GM12878 (cell line): ENCODE results near the gene ANO2. TPM values are rescaled to one million over a fixed set of nuclear protein-coding genes. Genes with fewer than 3 reads are reported as not detected.

Experiments
- ATAC-seq: fragments of 200-7000 bp; cut with Tn5 transposase; 3 replicates; pipeline ENCODE4 v1.9.1; 2020; ENCODE audit warnings: mild to moderate bottlenecking, moderate library complexity
- BruUV-seq: library from RNA; stranded (reverse); fragments of 400-500 nt; replicated peaks from 2 replicates; lab custom pipeline; 2021; lab: Mats Ljungman, UMichigan
- CTCF ChIA-PET: fragments of 300-600 bp; sonication (Branson Sonifier 250); formaldehyde crosslinking; extraction: SDS; loops from one replicate; lab custom pipeline; 2021; ENCODE audit warnings: inconsistent platforms; lab: Yijun Ruan, JAX
- POLR2A ChIA-PET: fragments of 350-600 bp; formaldehyde crosslinking; extraction: SDS; loops from one replicate; lab custom pipeline; 2021; ENCODE audit warnings: inconsistent platforms; lab: Charles Lee
- RAD21 ChIA-PET: fragments of 300-600 bp; sonication (Branson Sonifier 250); formaldehyde crosslinking; loops from one replicate; lab custom pipeline; 2023; ENCODE audit warnings: antibody characterized with exemption; ENCODE audit not compliant: unreplicated experiment; lab: Charles Lee
- SMC1A ChIA-PET: fragments of 300-600 bp; sonication (Branson Sonifier 250); formaldehyde crosslinking; loops from one replicate; lab custom pipeline; 2023; ENCODE audit not compliant: unreplicated experiment, uncharacterized antibody; lab: Charles Lee
- DNase-seq: peaks from one replicate; pipeline ENCODE4 v3.0.0-alpha.2; 2011; ENCODE audit warnings: low read depth, low spot score
- FAIRE-seq: peaks from 3 replicates; lab custom pipeline; 2011; peaks lifted over from hg19 to GRCh38; lab: Jason Lieb, UNC
- H2AFZ ChIP-seq: 2 replicates; pipeline ENCODE4 v1.6.0; 2011; ENCODE audit warnings: low read depth, low read length, control low read depth; ENCODE audit not compliant: control insufficient read depth
- H3K27ac ChIP-seq: 2 replicates; pipeline ENCODE4 v1.5.1; 2011; ENCODE audit warnings: control low read depth; ENCODE audit not compliant: control insufficient read depth, insufficient read depth
- H3K27me3 ChIP-seq, 2 experiments: replicated peaks in 1 of 2; 2 replicates each; pipeline versions ENCODE4 v1.6.0 to v1.6.1; 2011; ENCODE audit warnings: low read length in 1 of 2; ENCODE audit not compliant: control insufficient read depth in 2 of 2, insufficient read depth in 2 of 2
- H3K36me3 ChIP-seq, 2 experiments: 2 replicates each; pipeline ENCODE4 v1.5.1; 2011; ENCODE audit warnings: low read length in 1 of 2; ENCODE audit not compliant: control insufficient read depth in 2 of 2, insufficient read depth in 2 of 2
- H3K4me1 ChIP-seq: 2 replicates; pipeline ENCODE4 v1.6.1; 2011; ENCODE audit warnings: mild to moderate bottlenecking, low read length, moderate library complexity, mixed read lengths; ENCODE audit not compliant: control insufficient read depth, insufficient read depth
- H3K4me2 ChIP-seq: 2 replicates; pipeline ENCODE4 v1.6.0; 2011; ENCODE audit warnings: control low read depth; ENCODE audit not compliant: control insufficient read depth, insufficient read depth
- H3K4me3 ChIP-seq: fragments of 200-600 bp; sonication (generic); 2 replicates; pipeline ENCODE4 v1.5.1; 2016
- H3K79me2 ChIP-seq: 2 replicates; pipeline ENCODE4 v1.6.0; 2011; ENCODE audit warnings: low read length; ENCODE audit not compliant: control insufficient read depth, insufficient read depth
- H3K9ac ChIP-seq: 2 replicates; pipeline ENCODE4 v1.8.0; 2011; ENCODE audit warnings: low read length, control low read depth, mixed read lengths; ENCODE audit not compliant: control insufficient read depth, insufficient read depth
- H3K9me3 ChIP-seq: replicated peaks from 3 replicates; pipeline ENCODE4 v1.5.1; 2011; ENCODE audit warnings: mild to moderate bottlenecking, low read length; ENCODE audit not compliant: control insufficient read depth, insufficient read depth
- H4K20me1 ChIP-seq: 2 replicates; pipeline ENCODE4 v1.6.0; 2011; ENCODE audit not compliant: control insufficient read depth, insufficient read depth
- ATF7 ChIP-seq: fragments of 450-650 bp; IDR thresholded peaks from 2 replicates; pipeline ENCODE4 v1.6.1; 2016; ENCODE audit warnings: low read depth, mild to moderate bottlenecking
- BACH1 ChIP-seq: fragments of 450-650 bp; IDR thresholded peaks from 2 replicates; pipeline ENCODE4 v1.6.1; 2017; ENCODE audit warnings: mild to moderate bottlenecking, borderline replicate concordance
- BCL11A ChIP-seq: IDR thresholded peaks from 2 replicates; pipeline ENCODE4 v1.6.1; 2011; ENCODE audit warnings: low read depth, low read length
- EP300 ChIP-seq, 2 experiments: fragments of 150-350 bp in 1 of 2; IDR thresholded peaks; 2 replicates each; pipeline ENCODE4 v1.6.1; 2011 to 2012; ENCODE audit warnings: low read depth in 2 of 2, low read length in 2 of 2, borderline replicate concordance in 1 of 2, improper control_type of control experiment in 1 of 2, inconsistent platforms in 1 of 2; ENCODE audit not compliant: control insufficient read depth in 1 of 2
- ESRRA ChIP-seq: IDR thresholded peaks from 2 replicates; pipeline ENCODE4 v1.6.1; 2012; ENCODE audit warnings: mild to moderate bottlenecking, low read length, improper control_type of control experiment
- FOXK2 ChIP-seq: fragments of 450-650 bp; IDR thresholded peaks from 2 replicates; pipeline ENCODE4 v1.6.1; 2017; ENCODE audit warnings: mild to moderate bottlenecking, moderate library complexity
- FOXM1 ChIP-seq: IDR thresholded peaks from 2 replicates; pipeline ENCODE4 v1.6.1; 2012; ENCODE audit warnings: low read depth, mild to moderate bottlenecking, inconsistent platforms, low read length, moderate library complexity
- SUZ12 ChIP-seq: fragments of 200-600 bp; sonication (generic); IDR thresholded peaks from one replicate; pipeline ENCODE4 v1.6.1; 2018; ENCODE audit warnings: antibody characterized with exemption, mild to moderate bottlenecking; ENCODE audit not compliant: unreplicated experiment
- TCF7 ChIP-seq: IDR thresholded peaks from 2 replicates; pipeline ENCODE4 v1.6.1; 2014; ENCODE audit warnings: antibody characterized with exemption, borderline replicate concordance
- WGBS: methylation state at CpG from one replicate; pipeline ENCODE4 v1.1.6; 2016; ENCODE audit warnings: low lambda C conversion rate; ENCODE audit not compliant: insufficient replicate concordance, insufficient coverage; ENCODE audit errors: missing lambda C conversion rate; 5-methylcytosine and 5-hydroxymethylcytosine counted together
- in situ Hi-C: fragments of 300-500 bp; cut with MboI; formaldehyde crosslinking; loops from 9 replicates; pipeline ENCODE4 v1.14.3; 2018; ENCODE audit warnings: mixed read lengths
- intact Hi-C: fragments of 100-400 bp; cut with micrococcal nuclease; formaldehyde crosslinking; loops from one replicate; pipeline ENCODE4 v1.14.2; 2022; ENCODE audit not compliant: unreplicated experiment
- polyA plus RNA-seq, 11 experiments: library from polyadenylated mRNA; depleted of rRNA in 4 of 11; unstranded in 6 of 11; stranded (reverse) in 5 of 11; fragments of >200 nt; fragmentation: Nextera tagmentation in 4 of 11; fragmentation: Illumina TruSeq in 1 of 11; extraction: Ambion mirVana in 4 of 11; extraction: Trizol in 1 of 11; gene quantifications; 1 replicate in 1 of 11; 2 replicates in 10 of 11; pipeline versions ENCODE4 v1.2.1 to v1.2.3, GENCODE V29; 2011 to 2016; ENCODE audit warnings: inconsistent platforms in 2 of 11, missing spikeins in 2 of 11, low read depth in 1 of 11
- total RNA-seq, 4 experiments: library from RNA; depleted of rRNA in 3 of 4; stranded (reverse); fragments of >200 nt in 3 of 4; fragmentation: Illumina TruSeq in 1 of 4; extraction: Trizol in 1 of 4; gene quantifications; 2 replicates each; pipeline versions ENCODE4 v1.2.1 to v1.2.3, GENCODE V29; 2013 to 2021

ANO2 gene
- total and polyA plus RNA-seq, 10 of the 15 experiments (the other 5 are each of a cell fraction or from before 2014, with no cell fraction given) = not detected

GRCh38 chr12:5665615-5666014 lies 279.4 kb downstream of the ANO2 start:
- Histone ChIP-seq H3K4me1 (no peaks in the 10 kb centered on the region), H3K4me2 (no peak overlapping the region), H3K79me2 (no peaks in the 10 kb centered on the region), H3K27me3 (no peaks in the 10 kb centered on the region; a peak in 1 of 4 replicates), H2AFZ (no peak overlapping the region), H3K9me3 (no peaks in the 10 kb centered on the region), H3K4me3 (no peak overlapping the region), H4K20me1 (no peaks in the 10 kb centered on the region), H3K27ac (no peak overlapping the region), H3K36me3 (no peaks in the 10 kb centered on the region), H3K9ac (no peak overlapping the region)
- no peak for FAIRE-seq
- POLR2A ChIA-PET = no interaction called here
- ATAC-seq = no peak
- CTCF ChIA-PET = no interaction called here
- BruUV-seq = no TSS peak
- 15% methylated on average over 4 of the region's 4 CpGs for WGBS
- RAD21 ChIA-PET = no interaction called here
- no peak for TF ChIP-seq BACH1
- TF ChIP-seq BCL11A = no peak
- TF ChIP-seq ESRRA = no peak
- TF ChIP-seq FOXM1 = no peak
- no peak for TF ChIP-seq SUZ12
- TF ChIP-seq ATF7 = no peak
- no peak for TF ChIP-seq FOXK2
- no peak for TF ChIP-seq TCF7
- in situ Hi-C loops (no loop called here), intact Hi-C loops (no loop called here)
- SMC1A ChIA-PET = no interaction called here
- no peak for DNase-seq

- no peak overlapping the region for H3K4me3 ChIP-seq
- H3K27me3 ChIP-seq = no peaks in the 10 kb centered on the region; a peak in 1 of 4 replicates
- no peak overlapping the region for H3K4me2 ChIP-seq
- no peaks in the 10 kb centered on the region for H3K36me3 ChIP-seq
- H3K9me3 ChIP-seq = no peaks in the 10 kb centered on the region
- H4K20me1 ChIP-seq = no peaks in the 10 kb centered on the region
- in situ Hi-C loops = no loop called here
- intact Hi-C loops = no loop called here
- ChIA-PET SMC1A (no interaction called here), POLR2A (no interaction called here), CTCF (no interaction called here), RAD21 (no interaction called here)
- DNase-seq (no peak), ATAC-seq (no peak), FAIRE-seq (no peak)
- no peak overlapping the region for H3K27ac ChIP-seq
- no peaks in the 10 kb centered on the region for H3K4me1 ChIP-seq
- H3K79me2 ChIP-seq = no peaks in the 10 kb centered on the region
- H2AFZ ChIP-seq = no peak overlapping the region
- 13% methylated on average over 8 of the region's 8 CpGs for WGBS
- no peak for TF ChIP-seq EP300 (IDR thresholded peaks at IDR 0.05; ENCODE audit: borderline replicate concordance in 1 of 2, control insufficient read depth in 1 of 2, low read depth in 2 of 2, low read length in 2 of 2)
- no TSS peak for BruUV-seq
- no peak overlapping the region for H3K9ac ChIP-seq
Measured at GRCh38 chr12:5661811-5662210, 283.2 kb downstream of the ANO2 start.
